Measurements from ENCODE around the gene SPRY4. TPM values are rescaled to one million over a fixed set of nuclear protein-coding genes. Genes with fewer than 3 reads are reported as not detected.

Gene SPRY4
- total RNA-seq, 6 donors from 2014 or later: 30.4 to 81.2 (median 43.3) TPM

DNA sequence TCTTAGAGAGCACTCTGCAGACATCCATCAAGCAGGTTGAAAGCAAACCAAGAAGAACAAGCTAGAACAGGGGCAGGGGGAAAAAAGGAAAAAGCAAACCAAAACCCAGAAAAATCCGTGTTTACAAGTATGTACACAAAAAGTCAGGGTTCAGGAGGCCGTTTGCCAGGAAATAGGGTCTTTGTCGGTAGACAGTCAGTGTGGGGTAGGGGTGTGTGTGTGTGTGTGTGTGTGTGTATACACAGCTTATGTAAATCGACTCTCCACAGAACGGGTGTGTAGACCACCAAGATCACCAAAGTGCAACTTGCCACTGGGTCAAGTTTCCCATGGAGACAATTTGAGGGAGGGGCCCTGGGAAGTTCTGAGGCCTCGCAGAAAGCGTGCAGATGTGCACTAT, 13.1 kb downstream of the SPRY4 start:
- H3K27me3 ChIP-seq: no peaks in the 10 kb centered on the region
- no peak overlapping the region for H3K4me3 ChIP-seq
- no peak for DNase-seq
- no peak overlapping the region for H3K27ac ChIP-seq
- peaks cover 36 to 48% (median 44%) of the 10 kb centered on the region in 4 donors for H3K4me1 ChIP-seq
- TF ChIP-seq POLR2AphosphoS5 (IDR thresholded peaks at IDR 0.05): no peak
- TF ChIP-seq POLR2A (IDR thresholded peaks at IDR 0.05): no peak
- no peak for TF ChIP-seq CTCF (IDR thresholded peaks at IDR 0.05)
- no peak for TF ChIP-seq EP300 (IDR thresholded peaks at IDR 0.05)
- ATAC-seq (ENCODE audit: low FRiP score in 2 of 2): no peak
- H3K36me3 ChIP-seq: peaks cover 0 to 60% (median 6%) of the 10 kb centered on the region in 4 donors
- 62 to 70% methylated on average over 7 of the region's 7 CpGs for WGBS, 2 donors
- no peaks in the 10 kb centered on the region for H3K9me3 ChIP-seq

DNA sequence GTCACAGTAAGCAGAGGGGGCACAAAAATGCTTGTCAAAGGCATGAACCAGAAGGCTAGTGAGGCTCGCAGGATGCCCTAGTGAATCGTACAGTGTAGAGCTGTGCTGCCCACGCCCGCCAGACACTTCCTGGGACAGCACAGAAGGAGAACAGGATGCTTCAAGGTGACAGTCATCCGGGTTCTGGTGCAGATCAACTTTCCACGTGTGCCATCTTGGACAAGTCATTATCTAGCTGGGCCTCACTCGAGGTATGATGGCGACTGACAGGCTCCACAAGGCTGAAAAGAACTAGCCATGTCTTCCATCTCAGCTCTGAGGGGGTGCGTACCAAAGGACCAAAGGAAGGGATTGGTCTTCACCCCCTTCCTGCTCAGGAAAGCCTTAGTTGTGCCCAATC, 14.0 kb downstream of the SPRY4 start:
- no peak for ATAC-seq (ENCODE audit: low FRiP score in 2 of 2)
- TF ChIP-seq CTCF (IDR thresholded peaks at IDR 0.05) (no peak), EP300 (IDR thresholded peaks at IDR 0.05) (no peak)

DNA sequence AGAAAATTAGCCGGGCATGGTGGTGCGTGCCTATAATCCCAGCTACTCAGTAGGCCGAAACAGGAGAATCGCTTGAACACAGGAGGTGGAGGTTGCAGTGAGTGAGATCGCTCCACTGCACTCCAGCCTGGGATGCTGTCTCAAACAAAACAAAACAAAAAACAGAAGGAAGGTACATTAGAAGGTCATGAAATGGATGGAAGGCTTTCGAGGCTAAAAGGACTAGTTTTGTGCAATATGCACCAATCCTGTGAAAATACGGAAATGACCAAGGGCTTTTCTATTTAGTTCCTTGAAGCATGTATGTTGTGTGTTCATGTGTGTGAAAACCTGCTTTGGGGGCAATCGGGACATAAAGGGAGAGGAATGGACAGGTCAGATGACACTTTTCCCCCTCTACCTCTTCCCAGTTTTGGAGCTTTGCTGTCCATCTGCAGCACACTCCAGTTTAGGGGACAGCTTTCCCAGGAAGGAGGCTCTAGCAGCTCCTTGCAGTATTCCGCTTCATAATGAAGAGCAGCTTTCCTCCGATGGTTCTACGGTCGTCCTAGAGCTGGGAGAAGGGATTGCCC, 15.0 kb downstream of the SPRY4 start:
- 67 to 76% methylated on average over 11 to 12 of the region's 12 CpGs for WGBS, 2 donors

More for the DNA sequence above, 14.0 kb downstream of the SPRY4 start:
- no peak for DNase-seq
- peaks cover 27 to 39% (median 34%) of the 10 kb centered on the region in 4 donors for H3K4me1 ChIP-seq
- H3K27ac ChIP-seq: no peak overlapping the region
- WGBS, 2 donors: 85 to 91% methylated on average over 5 to 9 of the region's 9 CpGs
- no peaks in the 10 kb centered on the region for H3K27me3 ChIP-seq
- no peaks in the 10 kb centered on the region for H3K9me3 ChIP-seq
- H3K4me3 ChIP-seq: no peak overlapping the region
- H3K36me3 ChIP-seq: peaks cover 0 to 60% (median 6%) of the 10 kb centered on the region in 4 donors

DNA sequence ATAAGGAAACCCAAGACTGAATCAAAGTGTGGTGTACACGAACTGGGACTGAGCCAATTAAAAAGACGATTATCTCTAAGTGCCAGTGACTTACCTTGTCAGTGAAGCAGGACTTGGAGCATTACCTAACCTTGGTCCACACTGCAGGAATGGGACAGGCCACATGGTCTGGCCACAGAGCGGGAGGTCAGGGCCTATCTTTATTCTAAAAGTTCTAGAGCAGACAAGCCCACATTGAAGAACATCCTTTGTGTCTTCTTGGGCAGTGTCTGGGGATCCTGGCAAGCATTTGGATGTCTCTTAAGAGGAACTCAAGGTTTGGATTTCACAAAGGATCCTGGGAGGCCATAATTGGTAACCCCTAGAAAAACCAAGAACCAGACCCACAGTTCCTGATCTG, 16.5 kb downstream of the SPRY4 start:
- no peak for TF ChIP-seq POLR2A (IDR thresholded peaks at IDR 0.05)
- no peak for TF ChIP-seq POLR2AphosphoS5 (IDR thresholded peaks at IDR 0.05)
- TF ChIP-seq CTCF (IDR thresholded peaks at IDR 0.05): no peak
- no peak for TF ChIP-seq EP300 (IDR thresholded peaks at IDR 0.05)
- ATAC-seq (ENCODE audit: low FRiP score in 2 of 2): no peak
- H3K27ac ChIP-seq: no peak overlapping the region
- H3K36me3 ChIP-seq: peaks cover 0 to 45% (median 1%) of the 10 kb centered on the region in 4 donors
- no peaks in the 10 kb centered on the region for H3K27me3 ChIP-seq
- no peak for DNase-seq
- H3K4me1 ChIP-seq: peaks cover 3 to 18% (median 11%) of the 10 kb centered on the region in 4 donors
- 81 to 91% methylated on average over 3 of the region's 3 CpGs for WGBS, 2 donors
- H3K9me3 ChIP-seq: no peaks in the 10 kb centered on the region
- H3K4me3 ChIP-seq: no peak overlapping the region

More for the DNA sequence above, 15.0 kb downstream of the SPRY4 start:
- Histone ChIP-seq H3K4me3 (no peak overlapping the region), H3K4me1 (peaks cover 18 to 31% (median 25%) of the 10 kb centered on the region in 4 donors), H3K36me3 (peaks cover 0 to 60% (median 6%) of the 10 kb centered on the region in 4 donors), H3K9me3 (no peaks in the 10 kb centered on the region), H3K27ac (no peak overlapping the region), H3K27me3 (no peaks in the 10 kb centered on the region)
- DNase-seq (no peak), ATAC-seq (ENCODE audit: low FRiP score in 2 of 2) (no peak)
- no peak for TF ChIP-seq POLR2A (IDR thresholded peaks at IDR 0.05)
- no peak for TF ChIP-seq EP300 (IDR thresholded peaks at IDR 0.05)
- TF ChIP-seq POLR2AphosphoS5 (IDR thresholded peaks at IDR 0.05): no peak
- TF ChIP-seq CTCF (IDR thresholded peaks at IDR 0.05): no peak

Data from upper lobe of left lung (tissue), 6 donors.